GM21576 (cell line): ENCODE data around the gene COMMD6.

ENCODE experiments used
- ATAC-seq: cut with Tn5 transposase; IDR thresholded peaks from one replicate; pipeline ENCODE4 v1.9.1; 2021; ENCODE audit warnings: mild to moderate bottlenecking, moderate library complexity; ENCODE audit not compliant: unreplicated experiment

COMMD6 gene

DNA sequence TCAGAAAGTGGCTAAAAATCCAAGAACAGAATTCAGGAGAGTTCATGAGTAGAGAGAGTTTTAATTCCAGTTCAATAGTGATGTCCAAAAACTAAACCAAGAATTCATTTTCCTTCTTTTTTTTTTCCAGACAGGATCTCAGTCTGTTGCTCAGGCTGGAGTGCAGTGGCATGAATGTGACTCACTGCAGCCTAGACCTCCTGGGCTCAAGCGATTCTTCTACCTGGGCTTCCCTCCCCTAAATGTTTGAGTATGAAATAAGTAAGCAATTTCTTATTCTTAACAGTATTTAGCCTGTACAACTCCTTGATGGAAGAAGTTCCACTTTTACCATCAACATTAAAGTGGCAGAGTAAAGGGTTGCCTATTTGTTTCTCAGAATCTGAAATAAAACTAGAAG, 3.8 kb downstream of the COMMD6 start:
- no peak for ATAC-seq

DNA sequence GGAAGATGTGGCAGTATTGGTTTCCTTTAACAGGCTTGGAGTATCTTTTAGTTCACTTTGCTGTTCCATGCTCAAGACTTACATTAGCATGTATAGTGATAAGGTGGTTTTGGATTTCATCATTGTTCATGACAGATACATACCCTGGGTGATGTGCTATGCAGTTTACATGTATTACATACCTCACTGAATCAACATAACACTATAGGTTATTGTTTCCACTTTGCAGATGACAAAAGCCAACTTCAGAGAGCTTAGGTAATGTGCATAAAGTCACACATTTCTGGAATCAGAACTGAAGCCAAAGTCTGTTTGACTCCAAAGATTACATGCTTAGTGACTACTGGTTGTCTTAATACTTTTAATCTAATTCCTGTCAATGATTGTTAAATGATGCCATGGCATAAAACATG, 7.1 kb downstream of the COMMD6 start:
- ATAC-seq: no peak

DNA sequence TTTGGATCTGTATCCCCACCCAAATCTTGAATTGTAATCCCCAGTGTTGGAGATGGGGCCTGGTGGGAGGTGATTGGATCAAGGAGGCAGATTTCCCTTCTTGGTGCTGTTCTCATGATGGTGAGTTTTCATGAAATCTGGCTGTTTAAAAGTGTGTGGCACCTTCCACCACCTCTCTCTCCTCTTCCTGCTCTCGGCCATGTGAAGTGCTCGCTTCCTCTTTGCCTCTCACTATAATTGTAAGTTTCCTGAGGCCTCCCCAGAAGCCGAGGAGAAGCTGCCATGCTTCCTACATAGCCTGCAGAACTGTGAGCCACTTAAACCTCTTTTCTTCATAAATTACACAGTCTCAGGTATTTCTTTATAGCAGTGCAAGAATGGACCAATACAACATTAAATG, 15.7 kb downstream of the COMMD6 start:
- ATAC-seq: no peak

DNA sequence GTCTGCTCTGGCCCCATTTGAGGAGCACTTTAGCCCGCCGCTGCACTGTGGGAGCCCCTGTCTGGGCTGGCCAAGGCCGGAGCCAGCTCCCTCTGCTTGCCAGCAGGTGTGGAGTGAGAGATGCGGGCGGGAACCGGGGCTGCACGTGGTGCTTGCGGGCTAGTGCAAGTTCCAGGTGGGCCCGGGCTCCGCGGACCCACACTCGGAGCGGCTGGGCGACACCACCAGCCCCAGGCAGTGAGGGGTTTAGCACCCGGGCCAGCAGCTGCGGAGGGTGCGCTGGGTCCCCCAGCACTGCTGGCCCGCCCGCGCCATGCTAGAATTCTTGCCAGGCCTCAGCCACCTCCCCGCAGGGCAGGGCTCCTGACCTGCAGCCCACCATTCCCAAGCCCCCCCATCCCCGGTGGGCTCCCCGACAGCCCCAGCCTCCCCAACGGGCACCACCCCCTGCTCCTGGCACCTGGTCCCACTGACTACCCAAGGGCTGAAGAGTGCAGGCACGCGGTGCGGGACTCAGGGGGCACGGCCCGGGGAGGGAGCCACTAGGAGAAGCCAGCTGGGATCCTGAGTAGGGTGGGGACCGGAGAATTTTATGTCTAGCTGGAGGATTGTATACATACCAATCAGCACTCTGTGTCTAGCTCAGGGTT, 19.1 kb downstream of the COMMD6 start:
- no peak for ATAC-seq

DNA sequence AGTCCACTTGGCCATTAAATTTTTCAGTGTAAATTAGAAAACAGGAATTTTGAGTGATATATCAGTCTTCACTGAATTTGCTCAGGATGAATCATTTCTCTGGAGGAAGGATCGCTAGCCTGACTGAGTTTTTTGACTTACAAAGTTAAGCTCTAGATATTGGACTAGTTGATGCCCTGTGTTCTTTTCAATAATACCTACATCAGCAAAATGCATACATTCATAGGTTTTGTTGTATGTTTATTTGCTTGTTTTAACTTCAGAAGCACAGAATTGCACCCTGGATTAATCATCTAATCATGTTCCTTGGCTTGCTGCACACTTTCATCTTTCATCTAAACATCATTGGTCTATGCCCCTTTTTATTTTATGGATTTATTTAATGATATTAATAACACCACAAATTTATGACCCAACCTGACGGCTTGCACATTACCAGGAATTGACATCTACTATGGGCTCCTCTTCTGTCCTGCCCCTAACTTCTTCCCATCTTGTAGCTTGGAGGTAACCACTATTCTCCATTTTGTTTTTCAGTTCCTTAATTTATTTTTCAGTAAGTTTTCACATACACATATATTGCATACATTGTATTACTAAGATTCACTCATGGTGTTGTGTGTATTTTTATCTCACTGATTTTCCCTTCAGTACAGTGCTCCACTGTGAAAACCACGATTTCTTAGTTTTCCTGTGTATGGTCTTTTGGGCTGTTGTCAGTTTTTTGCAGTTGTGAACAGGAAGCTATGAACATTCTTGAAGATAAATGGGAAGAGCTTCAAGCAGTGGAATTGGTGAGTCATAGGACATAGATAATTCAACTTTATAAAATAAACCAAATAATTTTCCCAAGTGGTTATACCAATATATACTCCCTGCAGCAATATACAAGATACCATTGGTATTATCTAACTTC, 23.3 kb downstream of the COMMD6 start:
- no peak for ATAC-seq

DNA sequence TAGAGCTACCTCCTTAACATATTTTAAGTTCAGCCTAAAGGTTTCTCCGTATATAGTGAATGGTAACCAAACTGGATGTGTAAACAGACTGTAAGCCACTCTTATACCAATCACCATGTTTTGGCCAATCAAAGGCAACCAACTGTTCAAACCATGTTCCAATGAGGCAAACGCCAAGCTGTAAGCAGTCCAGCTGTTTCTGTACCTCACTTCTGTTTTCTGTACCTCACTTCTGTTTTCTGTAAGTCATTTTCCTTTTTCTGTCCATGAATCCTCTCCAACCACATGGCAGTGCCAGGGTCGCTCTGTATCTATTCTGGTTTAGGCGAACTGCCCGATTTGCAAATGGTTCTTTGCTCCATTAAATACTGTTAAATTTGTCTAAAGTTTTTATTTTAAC, 24.4 kb downstream of the COMMD6 start:
- no peak for ATAC-seq

DNA sequence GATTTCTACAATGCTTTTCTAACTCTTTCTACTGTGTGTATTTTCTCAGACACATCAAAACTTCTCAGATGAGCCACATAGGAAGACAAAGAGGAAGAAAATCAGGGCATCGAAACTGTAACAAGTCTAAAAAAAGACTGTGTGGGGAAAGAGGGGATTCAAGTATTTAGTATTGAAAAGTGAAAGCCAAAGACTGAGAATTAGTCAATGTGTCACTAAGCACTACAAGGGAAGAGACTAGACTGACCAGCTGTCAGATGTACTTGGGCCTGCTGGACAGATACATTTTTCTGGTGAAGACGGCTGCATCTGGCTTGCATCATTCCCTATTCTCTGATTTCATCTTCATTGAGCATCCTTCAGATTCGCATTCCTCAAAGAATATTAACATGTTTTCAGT, 25.4 kb downstream of the COMMD6 start:
- ATAC-seq: peak; percentile 91

DNA sequence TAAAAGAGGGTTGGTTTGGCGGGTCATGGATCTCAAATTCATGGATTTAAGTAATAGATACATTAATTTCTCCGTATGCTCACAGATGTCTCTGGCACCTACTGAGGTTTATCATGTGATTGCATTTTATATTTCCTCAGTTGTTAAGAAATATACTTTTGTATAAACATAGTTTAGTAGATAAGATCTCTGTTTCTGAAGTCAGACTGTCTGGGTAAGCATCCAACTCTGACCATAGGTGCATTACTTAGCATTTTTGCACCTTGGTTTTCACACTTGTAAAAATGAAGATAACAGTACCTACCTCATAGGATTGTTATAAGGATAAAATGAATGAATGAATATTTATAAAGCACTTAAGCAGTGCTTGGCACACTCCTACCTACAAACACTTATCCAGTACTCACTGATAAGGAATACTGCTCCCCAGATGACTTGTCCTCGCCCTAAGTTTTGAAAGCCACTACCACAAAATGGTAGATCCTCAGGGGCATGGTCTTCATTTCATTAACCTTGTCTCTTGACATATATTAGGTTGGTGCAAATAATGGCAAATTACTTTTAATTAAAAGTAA, 26.5 kb downstream of the COMMD6 start:
- no peak for ATAC-seq

DNA sequence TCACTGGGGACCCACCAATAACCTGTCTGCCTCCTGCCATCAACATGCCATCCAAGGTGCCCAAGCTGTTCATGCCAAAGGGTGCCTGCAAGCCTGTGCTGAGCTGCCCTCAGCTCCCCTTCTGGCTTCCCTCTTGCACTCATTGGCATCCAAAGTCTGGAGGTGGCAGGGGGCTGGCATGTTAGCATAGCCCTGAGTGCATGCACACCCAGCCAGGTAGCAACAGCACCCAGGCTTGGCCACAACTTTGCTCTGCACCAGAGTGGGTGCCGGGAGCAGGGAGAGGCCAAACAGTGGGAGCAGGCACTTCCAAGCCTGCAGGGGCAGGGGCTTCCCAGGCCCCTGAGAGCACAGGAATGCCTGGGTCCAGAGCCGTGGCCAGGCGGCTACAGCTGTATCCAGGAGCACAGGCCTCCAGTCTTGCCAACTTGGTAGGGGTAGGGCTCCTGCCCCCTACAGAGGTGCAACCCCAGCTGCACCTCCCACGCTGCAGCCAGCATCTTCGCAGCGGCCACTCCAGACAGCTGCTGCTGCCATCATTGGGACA, 29.6 kb downstream of the COMMD6 start:
- ATAC-seq: no peak

DNA sequence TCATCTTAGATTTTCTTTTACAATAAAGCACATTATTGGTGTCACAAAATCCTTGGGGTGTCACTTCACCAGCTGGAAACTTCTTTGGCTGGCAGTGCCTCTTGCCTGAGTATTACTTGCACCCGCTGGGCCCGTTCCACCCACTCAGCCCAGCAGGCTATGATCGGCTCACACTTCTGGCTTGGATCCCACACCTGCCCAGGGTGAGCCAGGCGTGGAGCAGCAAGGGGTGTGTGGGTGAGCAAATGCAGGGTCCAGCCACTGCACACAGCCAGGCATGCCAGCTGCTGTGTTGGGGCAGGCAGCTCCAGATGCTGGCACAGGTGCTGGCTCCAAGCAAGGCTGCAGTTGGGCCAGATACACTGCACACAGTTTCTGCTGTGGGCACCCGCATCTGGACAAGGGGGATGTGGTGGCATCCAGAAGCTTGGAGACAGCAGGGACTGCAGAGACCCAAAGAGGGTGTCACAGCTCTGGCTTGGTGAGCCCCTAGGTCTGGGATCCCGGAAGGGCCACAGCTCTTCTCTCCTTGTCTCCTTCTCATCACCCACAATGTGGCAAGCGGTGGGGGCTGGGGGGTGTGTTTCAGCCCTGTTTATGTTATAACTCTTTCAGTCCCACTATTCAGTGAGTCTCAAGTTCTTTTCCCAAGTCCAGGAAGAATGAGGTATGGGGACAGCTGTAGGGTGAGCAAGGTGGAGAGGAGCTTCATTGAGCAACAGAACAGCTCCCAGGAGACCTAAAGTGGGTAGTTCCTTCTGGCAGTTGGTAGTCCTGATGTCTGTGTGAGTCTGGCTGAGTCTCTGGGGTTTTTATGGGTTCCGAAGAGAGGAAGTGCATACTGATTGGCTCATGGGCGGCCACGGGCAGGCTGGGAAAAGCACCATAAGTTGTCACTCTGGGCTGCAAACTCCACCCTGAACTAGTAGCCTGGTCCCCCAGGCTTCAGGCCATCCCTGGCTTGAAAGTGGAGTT, 30.3 kb downstream of the COMMD6 start:
- no peak for ATAC-seq

DNA sequence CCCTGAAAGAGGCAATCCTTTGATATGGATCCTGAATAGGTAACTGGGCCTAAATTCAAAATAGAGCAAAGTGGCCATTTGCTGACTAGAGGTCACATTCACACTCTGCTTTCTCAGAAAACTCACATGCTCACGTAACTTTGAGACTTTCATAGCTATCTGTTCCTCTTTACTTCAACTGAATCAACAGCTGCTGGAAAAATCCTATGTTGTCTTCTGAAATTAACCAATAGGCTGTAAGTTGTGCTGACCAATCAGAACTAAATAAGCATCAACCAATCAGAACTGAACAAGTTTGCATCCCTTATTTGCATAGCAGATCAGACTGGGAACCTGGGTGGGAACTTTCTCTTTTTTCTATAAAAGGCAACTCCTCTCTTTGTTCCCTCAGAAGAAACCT, 31.6 kb downstream of the COMMD6 start:
- no peak for ATAC-seq

DNA sequence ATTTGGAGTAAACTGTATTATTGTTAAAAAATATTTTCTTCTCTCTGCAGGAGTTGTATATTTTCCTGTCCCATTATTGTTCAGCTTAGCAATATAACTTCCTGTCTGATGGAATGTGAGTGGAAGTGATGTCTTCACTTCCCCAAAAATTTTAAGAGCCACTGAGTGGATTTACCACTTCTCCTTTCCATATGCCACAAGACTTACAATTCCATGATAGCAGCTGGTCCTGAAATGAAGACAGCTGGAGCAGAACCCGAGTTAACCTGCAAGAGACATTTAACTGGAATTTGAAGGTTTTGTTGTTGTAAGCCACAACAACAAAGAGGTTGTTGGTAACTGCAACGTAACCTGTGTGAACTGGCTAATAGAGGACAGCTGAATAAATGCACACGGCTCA, 32.3 kb downstream of the COMMD6 start:
- ATAC-seq: no peak

DNA sequence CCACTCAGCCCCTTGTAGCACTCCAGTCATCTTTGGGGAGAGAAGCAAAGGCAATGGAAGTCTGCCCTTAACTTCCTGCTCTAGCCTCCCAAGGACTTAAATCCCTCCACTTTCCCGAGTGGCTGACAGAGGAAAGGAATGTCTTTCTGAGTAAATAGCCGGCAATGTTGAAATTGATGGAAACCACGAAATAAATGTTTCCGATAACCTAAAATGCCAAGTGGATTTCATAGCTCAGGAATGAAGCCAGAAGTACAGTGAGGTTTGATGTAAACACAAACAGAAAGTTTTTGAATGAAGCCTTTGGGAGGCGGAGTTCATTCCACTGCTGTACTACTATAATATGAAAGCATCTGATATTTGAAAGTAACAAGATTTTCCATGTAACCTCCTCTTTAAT, 41.7 kb downstream of the COMMD6 start:
- no peak for ATAC-seq

DNA sequence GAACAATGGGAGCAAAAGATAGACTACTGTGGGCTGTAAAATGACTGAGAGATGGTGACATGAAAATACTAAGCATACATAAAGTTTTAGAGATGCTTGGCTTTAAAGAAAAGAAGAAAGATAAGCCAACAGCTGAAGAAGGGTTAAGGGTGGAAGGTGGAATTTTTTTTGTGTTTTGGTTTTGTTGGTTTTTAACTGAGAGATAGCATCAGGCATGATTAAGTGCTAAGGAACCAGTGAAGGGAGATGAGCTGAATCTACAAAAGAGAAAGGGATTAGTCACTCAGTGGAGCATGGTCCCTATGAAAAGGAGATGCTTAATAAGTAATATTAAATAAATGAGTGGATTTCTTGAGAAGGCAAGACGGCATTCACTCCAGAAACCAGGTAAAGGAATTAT, 43.1 kb downstream of the COMMD6 start:
- ATAC-seq: no peak

DNA sequence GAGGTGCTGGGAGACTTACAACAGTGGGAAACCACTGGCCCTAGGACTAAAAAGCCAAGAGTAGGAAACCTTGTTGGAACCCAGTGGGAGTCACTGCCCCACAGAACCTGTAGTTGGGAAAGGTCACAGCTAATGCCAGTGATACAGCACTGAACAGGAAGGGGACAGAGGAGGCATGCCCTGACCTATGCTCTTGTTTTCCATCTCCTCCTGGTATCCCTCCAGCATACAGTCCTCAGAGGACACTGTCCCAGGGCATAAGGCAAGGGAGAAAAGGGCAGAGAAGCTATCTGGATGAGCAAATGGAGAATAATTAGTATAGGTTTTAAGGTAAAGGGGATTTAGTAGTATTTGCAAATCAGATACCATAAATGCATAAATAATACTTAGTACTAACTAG, 44.5 kb downstream of the COMMD6 start:
- no peak for ATAC-seq

DNA sequence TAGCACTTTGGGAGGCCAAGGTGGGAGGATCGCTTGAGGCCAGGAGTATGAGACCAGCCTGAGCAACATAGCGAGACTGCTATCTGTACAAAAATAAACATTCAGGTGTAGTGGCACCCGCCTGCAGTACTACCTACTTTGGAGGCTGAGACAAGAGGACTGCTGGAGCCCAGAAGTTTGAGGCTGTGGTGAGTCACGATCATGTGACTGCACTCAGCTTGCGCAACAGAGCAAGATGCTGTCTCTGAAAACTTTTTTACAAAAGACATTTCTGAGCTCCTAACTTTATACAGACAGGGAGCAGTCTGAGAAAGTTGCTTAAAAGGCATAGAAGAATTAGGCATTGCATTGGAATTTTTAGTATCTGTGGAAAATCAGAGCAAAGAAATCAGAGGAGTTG, 45.3 kb downstream of the COMMD6 start:
- no peak for ATAC-seq

DNA sequence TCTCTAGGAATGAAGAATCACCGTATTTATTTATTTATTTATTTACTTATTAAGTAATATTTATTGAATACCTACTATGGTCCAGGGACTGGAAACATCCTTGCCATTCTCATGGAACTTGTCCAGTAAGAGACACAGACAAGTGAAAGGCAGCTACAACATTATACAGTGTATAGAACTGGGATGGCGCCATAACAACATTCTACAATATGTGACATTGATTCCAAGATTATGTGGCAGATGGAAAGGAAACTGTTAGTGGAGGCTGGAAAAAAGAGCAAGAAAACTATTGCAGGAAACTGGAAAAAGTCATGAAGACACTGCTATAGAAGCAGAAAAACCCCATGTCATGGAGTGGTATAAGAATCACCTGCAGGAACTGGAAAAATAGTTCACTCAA, 46.3 kb downstream of the COMMD6 start:
- ATAC-seq: no peak

DNA sequence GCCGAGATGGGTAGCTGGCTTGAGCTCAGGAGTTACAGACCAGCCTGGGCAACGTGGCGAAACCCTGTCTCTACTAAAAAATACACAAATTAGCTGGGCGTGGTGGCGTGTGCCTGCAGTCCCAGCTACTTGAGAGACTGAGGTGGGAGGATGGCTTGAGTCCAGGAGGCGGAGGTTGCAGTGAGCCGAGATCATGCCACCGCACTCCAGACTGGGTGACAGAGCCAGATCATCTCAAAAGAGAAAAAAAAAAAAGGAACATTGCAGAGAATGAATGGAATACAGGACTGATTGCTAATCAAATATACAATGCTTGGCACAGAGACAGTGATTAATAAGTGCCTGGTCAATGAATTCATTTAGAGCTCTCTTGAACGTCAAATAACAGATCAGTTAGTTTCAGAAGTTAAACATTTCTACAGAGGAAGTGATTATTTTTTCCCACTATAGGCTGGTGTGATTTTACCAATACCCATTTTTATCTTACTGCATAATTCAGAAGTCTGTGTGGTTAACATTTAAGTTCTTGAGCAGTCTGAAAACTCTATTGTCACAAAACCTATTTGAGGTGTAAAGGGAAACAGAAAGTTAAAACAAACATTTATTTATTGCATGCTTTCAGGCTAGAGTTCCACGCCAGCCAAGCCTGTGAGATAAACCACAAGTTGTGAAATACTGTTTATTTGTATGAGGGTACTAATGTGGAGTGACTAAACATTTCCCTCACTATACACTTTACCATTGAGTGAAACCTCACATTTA, 48.0 kb downstream of the COMMD6 start:
- peak; percentile 82 for ATAC-seq

DNA sequence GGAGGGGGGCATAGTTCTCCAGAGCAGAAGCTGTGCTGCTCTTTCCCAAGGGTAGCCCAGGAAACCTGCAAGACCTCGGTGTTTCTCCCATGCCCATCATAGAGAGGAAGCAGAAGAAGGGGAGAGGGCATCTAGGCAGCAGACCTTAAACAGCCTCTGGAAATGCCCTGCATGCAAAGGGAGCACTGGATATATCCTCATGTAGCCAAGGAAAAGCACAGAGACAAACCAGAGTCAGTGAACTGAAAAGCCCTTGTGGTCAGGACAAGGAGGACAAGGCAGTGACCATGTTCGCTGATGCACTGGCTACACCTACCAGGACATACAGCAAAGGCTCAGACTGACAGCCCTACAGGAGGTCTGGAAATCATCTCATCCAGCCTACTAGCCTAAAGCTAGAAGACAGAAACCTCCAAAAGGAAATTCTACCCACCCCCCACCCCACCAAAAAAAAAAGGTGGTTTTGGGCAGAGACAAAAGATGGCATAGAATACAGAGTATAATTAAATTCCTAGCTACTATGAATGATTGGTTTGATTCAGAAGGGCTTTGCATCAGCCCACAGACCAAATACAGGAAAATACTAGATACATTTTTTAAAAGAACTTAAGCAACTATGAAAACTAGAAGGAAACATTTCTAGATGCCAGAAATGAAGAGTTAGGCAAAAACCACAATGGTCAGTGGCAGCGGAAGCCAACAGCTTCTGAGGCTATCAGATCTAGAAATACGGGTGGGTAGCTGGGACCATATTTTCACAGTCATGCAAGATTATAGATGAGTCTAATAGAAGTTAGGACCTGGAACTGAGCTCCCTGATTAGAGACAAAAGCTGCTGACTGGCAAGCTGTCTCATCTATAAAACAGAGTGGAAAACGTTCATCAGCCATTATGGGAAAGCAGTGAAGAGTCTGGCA, 51.2 kb downstream of the COMMD6 start:
- no peak for ATAC-seq
